ENCODE results near the gene DZIP1L.

DNA sequence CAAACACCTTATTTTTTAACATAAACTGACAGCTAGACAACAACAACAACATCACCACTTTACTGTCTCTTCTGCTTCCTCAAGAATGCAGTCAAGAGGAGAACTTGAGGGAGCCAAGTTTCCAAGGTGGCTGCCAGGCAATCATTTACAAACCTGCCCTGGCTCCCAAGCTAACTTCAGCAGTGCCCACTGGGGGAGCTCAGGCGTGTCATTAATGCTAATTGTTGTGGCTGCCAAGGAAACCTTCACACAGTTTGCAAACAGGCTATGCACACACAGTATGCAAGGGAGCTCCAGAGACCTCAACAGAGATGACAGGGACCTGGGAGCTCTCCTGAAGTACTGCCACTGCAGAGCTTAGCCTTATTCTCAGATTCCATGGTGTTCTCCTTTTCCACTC lies 2.1 kb downstream of the DZIP1L start:
- TF ChIP-seq POLR2A (IDR thresholded peaks at IDR 0.05) = no peak
- TF ChIP-seq, protein P1, sequence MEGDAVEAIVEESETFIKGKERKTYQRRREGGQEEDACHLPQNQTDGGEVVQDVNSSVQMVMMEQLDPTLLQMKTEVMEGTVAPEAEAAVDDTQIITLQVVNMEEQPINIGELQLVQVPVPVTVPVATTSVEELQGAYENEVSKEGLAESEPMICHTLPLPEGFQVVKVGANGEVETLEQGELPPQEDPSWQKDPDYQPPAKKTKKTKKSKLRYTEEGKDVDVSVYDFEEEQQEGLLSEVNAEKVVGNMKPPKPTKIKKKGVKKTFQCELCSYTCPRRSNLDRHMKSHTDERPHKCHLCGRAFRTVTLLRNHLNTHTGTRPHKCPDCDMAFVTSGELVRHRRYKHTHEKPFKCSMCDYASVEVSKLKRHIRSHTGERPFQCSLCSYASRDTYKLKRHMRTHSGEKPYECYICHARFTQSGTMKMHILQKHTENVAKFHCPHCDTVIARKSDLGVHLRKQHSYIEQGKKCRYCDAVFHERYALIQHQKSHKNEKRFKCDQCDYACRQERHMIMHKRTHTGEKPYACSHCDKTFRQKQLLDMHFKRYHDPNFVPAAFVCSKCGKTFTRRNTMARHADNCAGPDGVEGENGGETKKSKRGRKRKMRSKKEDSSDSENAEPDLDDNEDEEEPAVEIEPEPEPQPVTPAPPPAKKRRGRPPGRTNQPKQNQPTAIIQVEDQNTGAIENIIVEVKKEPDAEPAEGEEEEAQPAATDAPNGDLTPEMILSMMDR (IDR thresholded peaks at IDR 0.05) = no peak
